C4-2B (cell line): Measurements from ENCODE around the gene CLEC12A.
"Not testable (repeated sequence)": the region's sequence is repeated elsewhere in the genome, so short reads cannot be mapped to it uniquely, and the experiment has no call there.

Source experiments
- H3K27ac ChIP-seq: fragments of 450-650 bp; 2 replicates; pipeline ENCODE4 v1.5.1; 2017
- ZFX ChIP-seq: fragments of 450-650 bp; IDR thresholded peaks from 2 replicates; pipeline ENCODE4 v1.6.1; 2017
- TF ChIP-seq, protein P1 (sequence below): fragments of 450-650 bp; conservative IDR thresholded peaks from 2 replicates; pipeline ENCODE4 v1.5.1; 2017; ENCODE audit warnings: mild to moderate bottlenecking

The CLEC12A gene

DNA sequence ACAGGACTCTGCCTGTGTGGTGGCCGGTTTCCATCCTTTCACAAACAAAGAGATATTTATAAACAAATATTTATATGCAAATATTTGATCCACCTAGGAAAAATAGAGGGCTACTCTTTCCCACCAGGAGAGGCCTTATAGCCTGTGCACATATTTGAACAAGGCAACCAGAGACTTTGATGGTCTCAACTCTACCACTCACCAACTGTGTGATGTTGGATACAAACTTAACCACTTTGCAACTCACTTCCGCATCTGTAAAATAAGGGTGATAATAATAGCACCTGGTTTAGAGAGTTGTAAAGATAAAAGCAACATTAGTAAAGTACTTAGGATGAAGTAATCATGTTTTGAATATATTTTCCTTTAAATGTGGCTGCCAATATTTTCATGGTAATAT is 1.5 kb upstream of the CLEC12A start:
- no peak overlapping the region for H3K27ac ChIP-seq
- no peak for TF ChIP-seq ZFX
- TF ChIP-seq, protein P1, sequence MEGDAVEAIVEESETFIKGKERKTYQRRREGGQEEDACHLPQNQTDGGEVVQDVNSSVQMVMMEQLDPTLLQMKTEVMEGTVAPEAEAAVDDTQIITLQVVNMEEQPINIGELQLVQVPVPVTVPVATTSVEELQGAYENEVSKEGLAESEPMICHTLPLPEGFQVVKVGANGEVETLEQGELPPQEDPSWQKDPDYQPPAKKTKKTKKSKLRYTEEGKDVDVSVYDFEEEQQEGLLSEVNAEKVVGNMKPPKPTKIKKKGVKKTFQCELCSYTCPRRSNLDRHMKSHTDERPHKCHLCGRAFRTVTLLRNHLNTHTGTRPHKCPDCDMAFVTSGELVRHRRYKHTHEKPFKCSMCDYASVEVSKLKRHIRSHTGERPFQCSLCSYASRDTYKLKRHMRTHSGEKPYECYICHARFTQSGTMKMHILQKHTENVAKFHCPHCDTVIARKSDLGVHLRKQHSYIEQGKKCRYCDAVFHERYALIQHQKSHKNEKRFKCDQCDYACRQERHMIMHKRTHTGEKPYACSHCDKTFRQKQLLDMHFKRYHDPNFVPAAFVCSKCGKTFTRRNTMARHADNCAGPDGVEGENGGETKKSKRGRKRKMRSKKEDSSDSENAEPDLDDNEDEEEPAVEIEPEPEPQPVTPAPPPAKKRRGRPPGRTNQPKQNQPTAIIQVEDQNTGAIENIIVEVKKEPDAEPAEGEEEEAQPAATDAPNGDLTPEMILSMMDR: no peak

DNA sequence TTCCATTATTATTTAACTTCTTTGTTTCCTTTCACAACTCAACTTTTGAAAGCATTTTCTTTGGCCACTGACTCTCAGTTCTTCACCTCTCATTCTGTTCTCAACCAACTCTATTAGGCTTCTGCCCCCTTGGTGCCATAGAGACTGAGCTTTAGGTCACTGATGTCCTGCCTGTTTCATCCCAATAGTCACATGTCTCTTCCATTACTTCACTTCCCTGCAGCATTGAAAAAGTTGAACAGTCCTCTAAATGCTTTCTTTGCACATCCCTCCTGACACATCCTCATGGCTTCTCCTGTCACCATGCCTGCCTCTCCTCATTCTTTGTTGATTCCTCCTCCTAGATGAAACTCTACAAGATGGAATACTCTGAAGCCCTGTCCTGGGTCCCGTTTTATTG is 2.7 kb downstream of the CLEC12A start:
- no peak overlapping the region for H3K27ac ChIP-seq
- TF ChIP-seq, protein P1: no peak
- TF ChIP-seq ZFX: no peak

DNA sequence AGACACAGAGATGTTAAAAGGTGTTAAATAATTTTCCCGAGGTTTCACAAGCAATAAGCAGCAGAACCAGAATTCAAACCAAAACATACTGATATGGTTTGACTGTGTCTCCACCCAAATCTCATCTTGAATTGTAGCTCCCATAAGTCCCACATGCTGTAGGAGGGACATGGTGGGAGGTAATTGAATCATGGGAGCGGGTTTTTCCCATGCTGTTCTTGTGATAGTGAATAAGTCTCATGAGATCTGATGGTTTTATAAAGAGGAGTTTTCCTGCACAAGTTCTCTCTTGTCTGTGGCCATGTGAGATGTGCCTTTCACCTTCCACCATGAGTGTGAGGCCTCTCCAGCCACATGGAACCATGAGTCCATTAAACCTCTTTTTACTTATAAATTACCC is 3.5 kb downstream of the CLEC12A start:
- not testable (repeated sequence) for H3K27ac ChIP-seq

DNA sequence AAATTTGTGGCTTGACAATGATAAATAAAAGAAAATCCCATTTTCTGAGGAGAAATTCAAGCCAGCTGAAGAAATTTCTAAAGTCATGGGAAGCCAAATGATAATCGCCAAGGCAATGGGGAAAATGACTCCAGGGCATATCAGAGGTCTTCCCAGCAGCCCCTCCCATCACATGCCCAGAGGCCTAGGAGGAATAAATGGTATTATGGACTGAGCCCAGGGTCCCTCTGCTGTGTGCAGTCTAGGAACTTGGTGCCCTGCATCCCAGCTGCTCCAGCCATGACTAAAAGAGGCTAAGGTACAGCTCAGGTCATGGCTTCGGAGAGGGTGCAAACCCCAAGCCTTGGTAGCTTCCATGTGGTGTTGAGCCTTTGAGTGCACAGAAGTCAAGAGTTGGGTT is 4.4 kb downstream of the CLEC12A start:
- TF ChIP-seq ZFX: no peak
- TF ChIP-seq, protein P1: no peak
- H3K27ac ChIP-seq: no peak overlapping the region

DNA sequence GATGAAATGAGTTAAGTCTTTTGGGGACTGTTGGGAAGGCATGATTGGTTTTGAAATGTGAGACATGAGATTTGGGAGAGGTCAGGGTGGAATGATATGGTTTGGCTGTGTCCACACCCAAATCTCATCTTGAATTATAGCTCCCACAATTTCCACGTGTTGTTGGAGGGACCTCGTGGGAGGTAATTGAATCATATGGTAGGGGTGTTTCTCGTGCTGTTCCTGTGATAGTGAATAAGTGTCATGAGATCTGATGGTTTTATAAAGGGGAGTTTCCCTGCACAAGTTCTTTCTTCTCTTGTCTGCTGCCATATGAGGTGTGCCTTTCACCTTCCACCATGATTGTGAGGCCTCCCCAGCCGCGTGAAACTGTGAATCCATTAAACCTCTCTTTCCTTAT is 5.4 kb downstream of the CLEC12A start:
- H3K27ac ChIP-seq: not testable (repeated sequence)

DNA sequence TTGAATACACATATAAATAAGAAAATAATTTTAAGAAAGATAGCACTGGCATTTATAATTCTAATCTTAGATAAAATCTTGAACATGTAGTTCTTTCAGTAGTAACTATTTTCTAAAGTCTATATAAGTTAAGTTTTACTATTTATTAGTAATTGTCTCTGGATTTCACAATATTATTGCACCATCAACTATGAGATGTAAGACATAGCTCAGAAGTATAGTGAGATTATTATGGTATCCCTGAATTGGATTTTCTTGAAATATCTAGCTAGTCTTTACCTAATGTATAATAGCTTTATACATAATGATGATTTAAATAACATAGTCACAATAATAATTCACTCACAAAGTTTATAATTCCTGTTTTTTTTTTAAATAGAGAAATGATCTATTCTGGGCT is 6.7 kb downstream of the CLEC12A start:
- no peak for TF ChIP-seq ZFX
- TF ChIP-seq, protein P1: no peak
- no peak overlapping the region for H3K27ac ChIP-seq

DNA sequence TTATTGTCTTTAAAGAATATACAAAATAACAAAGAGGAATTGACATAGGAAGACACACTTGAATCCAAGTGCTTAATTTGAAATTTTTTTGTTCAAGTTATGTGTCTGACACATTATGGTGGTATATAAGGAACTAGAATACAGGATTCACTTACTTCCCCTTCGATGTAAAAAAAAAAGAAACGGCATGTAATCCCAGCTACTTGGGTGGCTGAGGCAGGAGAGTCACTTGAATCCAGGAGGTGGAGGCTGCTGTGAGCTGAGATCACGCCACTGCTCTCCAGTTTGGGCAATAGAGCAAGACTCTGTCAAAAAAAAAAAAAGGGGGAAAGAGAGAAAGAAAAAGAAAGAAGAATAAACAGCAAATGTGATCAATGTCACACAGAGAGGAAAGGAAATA is 8.9 kb downstream of the CLEC12A start:
- no peak overlapping the region for H3K27ac ChIP-seq
- TF ChIP-seq, protein P1: no peak
- TF ChIP-seq ZFX: no peak

DNA sequence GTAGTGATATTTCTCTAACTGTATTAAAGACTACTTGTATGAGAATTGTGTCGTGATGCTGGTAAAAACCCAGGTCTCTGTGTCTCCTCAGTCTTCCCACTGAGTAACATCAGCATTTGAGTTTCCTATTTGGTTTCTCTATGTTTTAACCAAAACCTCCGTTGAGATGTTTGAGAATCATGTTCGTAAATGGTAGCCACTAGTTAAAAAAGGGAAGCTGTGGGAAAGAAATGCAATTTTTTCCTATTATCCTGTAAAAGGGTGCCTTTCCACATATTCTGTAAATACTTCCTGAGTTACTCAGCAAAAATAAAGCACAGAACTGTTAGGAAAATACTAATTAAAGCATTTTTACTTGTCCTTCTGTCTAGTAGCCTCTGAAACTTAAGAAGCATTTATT is 20.7 kb downstream of the CLEC12A start:
- no peak for TF ChIP-seq ZFX
- TF ChIP-seq, protein P1: no peak
- no peak overlapping the region for H3K27ac ChIP-seq

DNA sequence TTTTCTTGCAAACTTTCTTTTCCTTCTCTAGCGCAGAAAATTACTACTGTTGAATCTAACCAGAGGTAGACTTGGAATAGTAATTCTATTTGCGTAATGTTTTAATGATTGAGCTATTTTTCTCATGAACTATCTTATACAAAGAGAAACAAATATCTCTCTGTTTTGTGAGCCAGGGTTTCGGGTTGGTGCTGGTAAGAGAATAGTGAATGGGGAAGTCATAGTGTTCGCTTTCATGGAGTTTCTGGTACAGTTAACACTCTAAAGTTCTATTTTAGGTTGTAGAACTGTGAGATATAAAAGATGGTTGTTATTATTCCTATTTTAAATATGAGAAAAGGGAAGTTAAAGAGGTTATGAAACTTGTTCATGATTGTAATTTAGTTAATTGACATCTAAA is 21.1 kb downstream of the CLEC12A start:
- no peak overlapping the region for H3K27ac ChIP-seq
- TF ChIP-seq ZFX: no peak
- TF ChIP-seq, protein P1: no peak
